K562 (cell line): ENCODE results near the gene TMEM132C.

Experiments used
- CTCF ChIP-seq, 3 experiments: IDR thresholded peaks in 2 of 3; conservative IDR thresholded peaks in 1 of 3; 2 replicates each; pipeline ENCODE4 v1.5.1; 2011 to 2012; ENCODE audit warnings: low read length in 3 of 3, mild to moderate bottlenecking in 3 of 3, control low read depth in 2 of 3, improper control_type of control experiment in 1 of 3, inconsistent platforms in 1 of 3, low read depth in 1 of 3, mixed read lengths in 1 of 3, moderate library complexity in 1 of 3; ENCODE audit not compliant: insufficient read depth in 2 of 3
- MXI1 ChIP-seq: IDR thresholded peaks from 2 replicates; pipeline ENCODE4 v1.6.1; 2011; ENCODE audit warnings: low read depth, mild to moderate bottlenecking, improper control_type of control experiment, low read length
- NFXL1 ChIP-seq: fragments of 450-650 bp; formaldehyde crosslinking; IDR thresholded peaks from 2 replicates; pipeline ENCODE4 v1.4.0; 2021; ENCODE audit warnings: mild to moderate bottlenecking
- POLR2A ChIP-seq: fragments of 450-650 bp; conservative IDR thresholded peaks from 2 replicates; pipeline ENCODE4 v1.6.1; 2016
- SAFB2 ChIP-seq: fragments of 200-400 bp; formaldehyde crosslinking; IDR thresholded peaks from 2 replicates; pipeline ENCODE4 v1.6.1; 2018; ENCODE audit warnings: borderline replicate concordance, low read length, low read depth, moderate library complexity; ENCODE audit not compliant: severe bottlenecking
- TSHZ1 ChIP-seq: fragments of 250-450 bp; sonication (Bioruptor Pico); IDR thresholded peaks from 2 replicates; pipeline ENCODE4 v1.4.0; 2020; ENCODE audit warnings: mild to moderate bottlenecking, moderate library complexity
- USF2 ChIP-seq: sonication (generic); formaldehyde crosslinking; IDR thresholded peaks from 2 replicates; pipeline ENCODE4 v1.5.0; 2020; ENCODE audit warnings: missing genetic modification reagents
- ZNF174 ChIP-seq: fragments of 250-450 bp; sonication (Bioruptor Pico); IDR thresholded peaks from 2 replicates; pipeline ENCODE4 v1.4.0; 2020; ENCODE audit warnings: mild to moderate bottlenecking
- ZNF780A ChIP-seq: fragments of 250-450 bp; sonication (Bioruptor Pico); IDR thresholded peaks from 2 replicates; pipeline ENCODE4 v1.5.0; 2021; ENCODE audit warnings: mild to moderate bottlenecking

- TF ChIP-seq POLR2A (no peak), CTCF (IDR thresholded peaks at IDR 0.05 in 2 of 3, conservative IDR thresholded peaks at IDR 0.05 in 1 of 3; ENCODE audit: insufficient read depth in 2 of 3, low read depth in 1 of 3, low read length in 3 of 3) (no peak), TSHZ1 (CRISPR knock-in tag) (no peak), SAFB2 (no peak), USF2 (CRISPR knock-in tag) (no peak), MXI1 (no peak), ZNF174 (no peak), NFXL1 (CRISPR knock-in tag) (no peak), ZNF780A (CRISPR knock-in tag) (no peak)
These were observed 448.5 kb downstream of the TMEM132C start for GRCh38 chr12:128715485-128715884.
